ENCODE data around the gene SPATS2L.

SPATS2L gene

GRCh38 chr2:200341376-200341775 is 34.9 kb downstream of the SPATS2L start:
- H3K4me1 ChIP-seq (ENCODE audit: control insufficient read depth, insufficient read depth, low read length): peaks cover 3% of the 10 kb centered on the region; the same call in 1 of the 2 replicates
- ChIA-PET POLR2A (no interaction called here), CTCF (interaction anchor here (0.6 kb wide), 1 partner anchor 141 kb away, joined by 4 read pairs; no protein-coding TSS in a partner anchor)
- H3K9me3 ChIP-seq (ENCODE audit: control insufficient read depth, insufficient read depth, low read depth, low read length): no peaks in the 10 kb centered on the region
- no peaks in the 10 kb centered on the region for H3K36me3 ChIP-seq (ENCODE audit: control insufficient read depth in 2 of 2, insufficient read depth in 1 of 2, low read length in 2 of 2)
- H3K27ac ChIP-seq (ENCODE audit: extremely low read depth, low read depth, low read length): no peak overlapping the region
- H3K4me3 ChIP-seq (ENCODE audit: low read depth, low read length): no peak overlapping the region
- no peak for TF ChIP-seq BCL6B (tag by site-specific recombination; IDR thresholded peaks at IDR 0.05)
- no peak for TF ChIP-seq ZNF404 (tag by site-specific recombination; IDR thresholded peaks at IDR 0.05)
- TF ChIP-seq OSR2 (tag by site-specific recombination; IDR thresholded peaks at IDR 0.05): no peak
- no peak for TF ChIP-seq KLF10 (tag by site-specific recombination; IDR thresholded peaks at IDR 0.05)
- no peak for TF ChIP-seq ZNF530 (tag by site-specific recombination; IDR thresholded peaks at IDR 0.05; ENCODE audit: low read depth)

- Histone ChIP-seq H3K4me3 (ENCODE audit: low read depth, low read length) (no peak overlapping the region), H3K36me3 (ENCODE audit: control insufficient read depth in 2 of 2, insufficient read depth in 1 of 2, low read length in 2 of 2) (no peaks in the 10 kb centered on the region), H3K9me3 (ENCODE audit: control insufficient read depth, insufficient read depth, low read depth, low read length) (no peaks in the 10 kb centered on the region), H3K4me1 (ENCODE audit: control insufficient read depth, insufficient read depth, low read length) (peaks cover 3% of the 10 kb centered on the region; the same call in 1 of the 2 replicates), H3K27ac (ENCODE audit: extremely low read depth, low read depth, low read length) (no peak overlapping the region)
- CTCF ChIA-PET: interaction anchor here (0.6 to 0.8 kb wide), 2 partner anchors 140 to 358 kb away, joined by 3 to 4 read pairs; no protein-coding TSS in a partner anchor
- TF ChIP-seq ZNF354C (tag by site-specific recombination; IDR thresholded peaks at IDR 0.05; ENCODE audit: borderline replicate concordance, low read depth): no peak
- TF ChIP-seq ZNF670 (tag by site-specific recombination; IDR thresholded peaks at IDR 0.05; ENCODE audit: low read depth): no peak
- no peak for TF ChIP-seq GFI1B (tag by site-specific recombination; IDR thresholded peaks at IDR 0.05)
- no peak for TF ChIP-seq ZNF292 (tag by site-specific recombination; IDR thresholded peaks at IDR 0.05; ENCODE audit: borderline replicate concordance, low read depth)
- TF ChIP-seq ZNF133 (tag by site-specific recombination; IDR thresholded peaks at IDR 0.05): no peak
- TF ChIP-seq MZF1 (tag by site-specific recombination; IDR thresholded peaks at IDR 0.05; ENCODE audit: borderline replicate concordance): no peak
- TF ChIP-seq KLF1 (tag by site-specific recombination; IDR thresholded peaks at IDR 0.05): no peak
- TF ChIP-seq ZFP41 (tag by site-specific recombination; IDR thresholded peaks at IDR 0.05; ENCODE audit: borderline replicate concordance): no peak
- no peak for TF ChIP-seq ZNF639 (tag by site-specific recombination; IDR thresholded peaks at IDR 0.05)
- TF ChIP-seq ZNF335 (tag by site-specific recombination; conservative IDR thresholded peaks at IDR 0.05): no peak
- TF ChIP-seq SALL2 (tag by site-specific recombination; IDR thresholded peaks at IDR 0.05; ENCODE audit: borderline replicate concordance): no peak
- no peak for TF ChIP-seq ZNF514 (tag by site-specific recombination; IDR thresholded peaks at IDR 0.05)
- no peak for TF ChIP-seq WT1 (tag by site-specific recombination; IDR thresholded peaks at IDR 0.05)
- no peak for TF ChIP-seq HOXA7 (CRISPR knock-in tag; IDR thresholded peaks at IDR 0.05; ENCODE audit: borderline replicate concordance)
- POLR2A ChIA-PET: no interaction called here
Observed at GRCh38 chr2:200342235-200342634, 35.7 kb downstream of the SPATS2L start.

- ChIA-PET POLR2A (no interaction called here), CTCF (interaction anchor here (0.8 kb wide), 1 partner anchor 359 kb away, joined by 3 read pairs; no protein-coding TSS in a partner anchor)
- Histone ChIP-seq H3K4me3 (ENCODE audit: low read depth, low read length) (no peak overlapping the region), H3K9me3 (ENCODE audit: control insufficient read depth, insufficient read depth, low read depth, low read length) (no peaks in the 10 kb centered on the region), H3K4me1 (ENCODE audit: control insufficient read depth, insufficient read depth, low read length) (peaks cover 3% of the 10 kb centered on the region; the same call in 1 of the 2 replicates), H3K27ac (ENCODE audit: extremely low read depth, low read depth, low read length) (no peak overlapping the region), H3K36me3 (ENCODE audit: control insufficient read depth in 2 of 2, insufficient read depth in 1 of 2, low read length in 2 of 2) (no peaks in the 10 kb centered on the region)
- TF ChIP-seq ZNF169 (tag by site-specific recombination; IDR thresholded peaks at IDR 0.05) (no peak), ZNF426 (tag by site-specific recombination; IDR thresholded peaks at IDR 0.05) (no peak), SP7 (tag by site-specific recombination; IDR thresholded peaks at IDR 0.05) (no peak), ZNF600 (tag by site-specific recombination; IDR thresholded peaks at IDR 0.05) (no peak), SP2 (tag by site-specific recombination; IDR thresholded peaks at IDR 0.05) (no peak)
Observed at GRCh38 chr2:200342654-200343053, 36.2 kb downstream of the SPATS2L start.

All from HEK293 (cell line).